Measurements from ENCODE around the gene MOB3B.

DNA sequence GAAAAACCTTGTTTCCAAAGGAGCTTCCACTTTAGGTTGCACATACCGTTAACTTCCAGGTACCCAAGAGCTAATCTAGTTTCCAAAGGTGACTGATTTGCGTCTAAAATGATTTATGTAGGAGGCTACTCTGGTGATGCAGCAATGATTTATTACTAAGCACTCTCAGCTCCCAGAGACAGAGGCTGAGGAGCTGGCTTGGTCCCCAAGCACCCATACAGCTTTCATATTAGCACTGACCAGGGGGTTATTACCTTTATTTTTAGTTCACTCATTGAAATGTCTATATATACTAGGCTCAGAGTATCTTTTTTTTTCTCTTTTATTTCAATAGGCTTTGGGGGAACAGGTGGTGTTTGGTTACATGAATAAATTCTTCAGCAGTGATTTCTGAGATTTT lies 141.5 kb downstream of the MOB3B start:
- TF ChIP-seq ASH2L (IDR thresholded peaks at IDR 0.05; ENCODE audit: borderline replicate concordance, low read depth) (no peak), ZNF207 (IDR thresholded peaks at IDR 0.05; ENCODE audit: borderline replicate concordance) (no peak), SIN3A (IDR thresholded peaks at IDR 0.05; ENCODE audit: low read depth, low read length) (no peak), EP300 (IDR thresholded peaks at IDR 0.05; ENCODE audit: borderline replicate concordance in 1 of 2, control insufficient read depth in 1 of 2, low read depth in 2 of 2, low read length in 2 of 2) (no peak), CREM (IDR thresholded peaks at IDR 0.05; ENCODE audit: low read depth) (no peak), CHD1 (IDR thresholded peaks at IDR 0.05; ENCODE audit: low read depth, low read length) (no peak), ETV6 (conservative IDR thresholded peaks at IDR 0.05 in 1 of 2, IDR thresholded peaks at IDR 0.05 in 1 of 2; ENCODE audit: borderline replicate concordance in 1 of 2, low read depth in 1 of 2) (no peak), POLR2A (IDR thresholded peaks at IDR 0.05; ENCODE audit: low read depth, low read length) (no peak), SP1 (IDR thresholded peaks at IDR 0.05; ENCODE audit: low read depth, low read length) (no peak)
- TF ChIP-seq, protein P1, sequence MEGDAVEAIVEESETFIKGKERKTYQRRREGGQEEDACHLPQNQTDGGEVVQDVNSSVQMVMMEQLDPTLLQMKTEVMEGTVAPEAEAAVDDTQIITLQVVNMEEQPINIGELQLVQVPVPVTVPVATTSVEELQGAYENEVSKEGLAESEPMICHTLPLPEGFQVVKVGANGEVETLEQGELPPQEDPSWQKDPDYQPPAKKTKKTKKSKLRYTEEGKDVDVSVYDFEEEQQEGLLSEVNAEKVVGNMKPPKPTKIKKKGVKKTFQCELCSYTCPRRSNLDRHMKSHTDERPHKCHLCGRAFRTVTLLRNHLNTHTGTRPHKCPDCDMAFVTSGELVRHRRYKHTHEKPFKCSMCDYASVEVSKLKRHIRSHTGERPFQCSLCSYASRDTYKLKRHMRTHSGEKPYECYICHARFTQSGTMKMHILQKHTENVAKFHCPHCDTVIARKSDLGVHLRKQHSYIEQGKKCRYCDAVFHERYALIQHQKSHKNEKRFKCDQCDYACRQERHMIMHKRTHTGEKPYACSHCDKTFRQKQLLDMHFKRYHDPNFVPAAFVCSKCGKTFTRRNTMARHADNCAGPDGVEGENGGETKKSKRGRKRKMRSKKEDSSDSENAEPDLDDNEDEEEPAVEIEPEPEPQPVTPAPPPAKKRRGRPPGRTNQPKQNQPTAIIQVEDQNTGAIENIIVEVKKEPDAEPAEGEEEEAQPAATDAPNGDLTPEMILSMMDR (IDR thresholded peaks at IDR 0.05 in 2 of 3, conservative IDR thresholded peaks at IDR 0.05 in 1 of 3; ENCODE audit: control insufficient read depth in 2 of 3, extremely low read depth in 1 of 3, insufficient read depth in 1 of 3, low read depth in 3 of 3, low read length in 3 of 3) = no peak
- TF ChIP-seq, protein P2, sequence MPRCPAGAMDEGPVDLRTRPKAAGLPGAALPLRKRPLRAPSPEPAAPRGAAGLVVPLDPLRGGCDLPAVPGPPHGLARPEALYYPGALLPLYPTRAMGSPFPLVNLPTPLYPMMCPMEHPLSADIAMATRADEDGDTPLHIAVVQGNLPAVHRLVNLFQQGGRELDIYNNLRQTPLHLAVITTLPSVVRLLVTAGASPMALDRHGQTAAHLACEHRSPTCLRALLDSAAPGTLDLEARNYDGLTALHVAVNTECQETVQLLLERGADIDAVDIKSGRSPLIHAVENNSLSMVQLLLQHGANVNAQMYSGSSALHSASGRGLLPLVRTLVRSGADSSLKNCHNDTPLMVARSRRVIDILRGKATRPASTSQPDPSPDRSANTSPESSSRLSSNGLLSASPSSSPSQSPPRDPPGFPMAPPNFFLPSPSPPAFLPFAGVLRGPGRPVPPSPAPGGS (IDR thresholded peaks at IDR 0.05; ENCODE audit: borderline replicate concordance, insufficient read depth, low read depth, low read length, poor library complexity, severe bottlenecking) = no peak
- TF ChIP-seq, protein P3, sequence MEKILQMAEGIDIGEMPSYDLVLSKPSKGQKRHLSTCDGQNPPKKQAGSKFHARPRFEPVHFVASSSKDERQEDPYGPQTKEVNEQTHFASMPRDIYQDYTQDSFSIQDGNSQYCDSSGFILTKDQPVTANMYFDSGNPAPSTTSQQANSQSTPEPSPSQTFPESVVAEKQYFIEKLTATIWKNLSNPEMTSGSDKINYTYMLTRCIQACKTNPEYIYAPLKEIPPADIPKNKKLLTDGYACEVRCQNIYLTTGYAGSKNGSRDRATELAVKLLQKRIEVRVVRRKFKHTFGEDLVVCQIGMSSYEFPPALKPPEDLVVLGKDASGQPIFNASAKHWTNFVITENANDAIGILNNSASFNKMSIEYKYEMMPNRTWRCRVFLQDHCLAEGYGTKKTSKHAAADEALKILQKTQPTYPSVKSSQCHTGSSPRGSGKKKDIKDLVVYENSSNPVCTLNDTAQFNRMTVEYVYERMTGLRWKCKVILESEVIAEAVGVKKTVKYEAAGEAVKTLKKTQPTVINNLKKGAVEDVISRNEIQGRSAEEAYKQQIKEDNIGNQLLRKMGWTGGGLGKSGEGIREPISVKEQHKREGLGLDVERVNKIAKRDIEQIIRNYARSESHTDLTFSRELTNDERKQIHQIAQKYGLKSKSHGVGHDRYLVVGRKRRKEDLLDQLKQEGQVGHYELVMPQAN (conservative IDR thresholded peaks at IDR 0.05) = no peak
- TF ChIP-seq, protein P4, sequence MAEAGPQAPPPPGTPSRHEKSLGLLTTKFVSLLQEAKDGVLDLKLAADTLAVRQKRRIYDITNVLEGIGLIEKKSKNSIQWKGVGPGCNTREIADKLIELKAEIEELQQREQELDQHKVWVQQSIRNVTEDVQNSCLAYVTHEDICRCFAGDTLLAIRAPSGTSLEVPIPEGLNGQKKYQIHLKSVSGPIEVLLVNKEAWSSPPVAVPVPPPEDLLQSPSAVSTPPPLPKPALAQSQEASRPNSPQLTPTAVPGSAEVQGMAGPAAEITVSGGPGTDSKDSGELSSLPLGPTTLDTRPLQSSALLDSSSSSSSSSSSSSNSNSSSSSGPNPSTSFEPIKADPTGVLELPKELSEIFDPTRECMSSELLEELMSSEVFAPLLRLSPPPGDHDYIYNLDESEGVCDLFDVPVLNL (IDR thresholded peaks at IDR 0.05; ENCODE audit: low read depth, low read length) = no peak

Measured in GM12878 (cell line).